ENCODE results near the gene PNLIPRP2.

DNA sequence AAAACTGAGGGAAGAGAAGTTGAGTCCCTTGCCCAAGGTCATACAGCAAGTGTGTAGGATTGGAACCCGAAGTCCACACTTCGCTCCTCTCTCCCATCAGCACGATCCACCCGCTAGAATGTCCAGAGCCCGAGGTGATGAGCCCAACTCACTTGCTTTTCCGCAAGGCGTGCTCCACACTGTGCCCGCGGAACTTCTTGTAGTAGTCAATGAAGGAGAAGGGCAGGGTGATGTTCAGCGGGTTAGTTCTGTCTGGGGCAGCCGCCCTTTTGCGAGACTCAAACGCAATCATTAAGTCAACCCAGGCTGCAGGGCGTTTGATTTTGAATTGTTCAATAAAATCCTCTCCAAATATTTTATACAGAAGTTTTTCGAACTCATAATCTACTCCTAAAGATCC, 58.6 kb downstream of the PNLIPRP2 start:
- TF ChIP-seq, protein P1, sequence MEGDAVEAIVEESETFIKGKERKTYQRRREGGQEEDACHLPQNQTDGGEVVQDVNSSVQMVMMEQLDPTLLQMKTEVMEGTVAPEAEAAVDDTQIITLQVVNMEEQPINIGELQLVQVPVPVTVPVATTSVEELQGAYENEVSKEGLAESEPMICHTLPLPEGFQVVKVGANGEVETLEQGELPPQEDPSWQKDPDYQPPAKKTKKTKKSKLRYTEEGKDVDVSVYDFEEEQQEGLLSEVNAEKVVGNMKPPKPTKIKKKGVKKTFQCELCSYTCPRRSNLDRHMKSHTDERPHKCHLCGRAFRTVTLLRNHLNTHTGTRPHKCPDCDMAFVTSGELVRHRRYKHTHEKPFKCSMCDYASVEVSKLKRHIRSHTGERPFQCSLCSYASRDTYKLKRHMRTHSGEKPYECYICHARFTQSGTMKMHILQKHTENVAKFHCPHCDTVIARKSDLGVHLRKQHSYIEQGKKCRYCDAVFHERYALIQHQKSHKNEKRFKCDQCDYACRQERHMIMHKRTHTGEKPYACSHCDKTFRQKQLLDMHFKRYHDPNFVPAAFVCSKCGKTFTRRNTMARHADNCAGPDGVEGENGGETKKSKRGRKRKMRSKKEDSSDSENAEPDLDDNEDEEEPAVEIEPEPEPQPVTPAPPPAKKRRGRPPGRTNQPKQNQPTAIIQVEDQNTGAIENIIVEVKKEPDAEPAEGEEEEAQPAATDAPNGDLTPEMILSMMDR (IDR thresholded peaks at IDR 0.05; ENCODE audit: insufficient read depth, low read length): no peak
- no peak for TF ChIP-seq POLR2AphosphoS5 (IDR thresholded peaks at IDR 0.05; ENCODE audit: low read depth)

Measured in HL-60 (cell line).